Forelimb muscle (tissue), 1 donor: ENCODE results near the gene CCBE1. TPM values are rescaled to one million over a fixed set of nuclear protein-coding genes. Genes with fewer than 3 reads are reported as not detected.
"Not testable (repeated sequence)": the region's sequence is repeated elsewhere in the genome, so short reads cannot be mapped to it uniquely, and the experiment has no call there.

ENCODE experiments used
- DNase-seq: peaks from one replicate; pipeline ENCODE4 v3.0.0-alpha.2; 2013; ENCODE audit warnings: low read depth
- polyA plus RNA-seq: library from polyadenylated mRNA; unstranded; fragments of 120-200 nt; gene quantifications from one replicate; pipeline ENCODE4 v1.2.1, GENCODE V29; 2013; ENCODE audit not compliant: insufficient read length

Gene CCBE1
- 3.3 TPM for polyA plus RNA-seq

- no peak for DNase-seq
Observed at GRCh38 chr18:59697236-59697932, at the start of gene CCBE1. Gene CCBE1 (minus strand): TSS chr18:59697423.

- no peak for DNase-seq
Observed at GRCh38 chr18:59744271-59744721, 47.1 kb upstream of the CCBE1 start.

GRCh38 chr18:59743566-59743965 lies 46.3 kb upstream of the CCBE1 start:
- DNase-seq = no peak

GRCh38 chr18:59742325-59743111 lies 45.3 kb upstream of the CCBE1 start:
- DNase-seq = no peak

GRCh38 chr18:59740141-59740540 lies 42.9 kb upstream of the CCBE1 start:
- no peak for DNase-seq

GRCh38 chr18:59737776-59738300 lies 40.6 kb upstream of the CCBE1 start:
- no peak for DNase-seq

- DNase-seq = not testable (repeated sequence)
Observed at GRCh38 chr18:59737335-59737734, 40.1 kb upstream of the CCBE1 start.

- DNase-seq = no peak
Observed at GRCh38 chr18:59736061-59736460, 38.8 kb upstream of the CCBE1 start.

GRCh38 chr18:59735269-59735860 lies 38.1 kb upstream of the CCBE1 start:
- no peak for DNase-seq

GRCh38 chr18:59733421-59733820 lies 36.2 kb upstream of the CCBE1 start:
- DNase-seq = no peak

- no peak for DNase-seq
Observed at GRCh38 chr18:59730896-59731295, 33.7 kb upstream of the CCBE1 start.

GRCh38 chr18:59729781-59730180 lies 32.6 kb upstream of the CCBE1 start:
- no peak for DNase-seq

GRCh38 chr18:59728816-59729215 lies 31.6 kb upstream of the CCBE1 start:
- DNase-seq = no peak

- no peak for DNase-seq
Observed at GRCh38 chr18:59725142-59725541, 27.9 kb upstream of the CCBE1 start.

- DNase-seq = no peak
Observed at GRCh38 chr18:59724103-59724502, 26.9 kb upstream of the CCBE1 start.

GRCh38 chr18:59721931-59722330 lies 24.7 kb upstream of the CCBE1 start:
- no peak for DNase-seq

GRCh38 chr18:59721211-59721610 lies 24.0 kb upstream of the CCBE1 start:
- DNase-seq = no peak

GRCh38 chr18:59719544-59720181 lies 22.4 kb upstream of the CCBE1 start:
- no peak for DNase-seq

GRCh38 chr18:59718464-59719157 lies 21.4 kb upstream of the CCBE1 start:
- DNase-seq = no peak

- DNase-seq = no peak
Observed at GRCh38 chr18:59718108-59718463, 20.9 kb upstream of the CCBE1 start.

- DNase-seq = no peak
Observed at GRCh38 chr18:59717291-59717690, 20.1 kb upstream of the CCBE1 start.
